HG03045 (cell line): ENCODE data around the gene ARMC9.

Experiments
- ATAC-seq: cut with Tn5 transposase; IDR thresholded peaks from one replicate; pipeline ENCODE4 v1.9.1; 2021; ENCODE audit warnings: mild to moderate bottlenecking, moderate library complexity; ENCODE audit not compliant: unreplicated experiment

ARMC9 gene

GRCh38 chr2:231378026-231378722 is 179.7 kb downstream of the ARMC9 start:
- no peak for ATAC-seq

DNA sequence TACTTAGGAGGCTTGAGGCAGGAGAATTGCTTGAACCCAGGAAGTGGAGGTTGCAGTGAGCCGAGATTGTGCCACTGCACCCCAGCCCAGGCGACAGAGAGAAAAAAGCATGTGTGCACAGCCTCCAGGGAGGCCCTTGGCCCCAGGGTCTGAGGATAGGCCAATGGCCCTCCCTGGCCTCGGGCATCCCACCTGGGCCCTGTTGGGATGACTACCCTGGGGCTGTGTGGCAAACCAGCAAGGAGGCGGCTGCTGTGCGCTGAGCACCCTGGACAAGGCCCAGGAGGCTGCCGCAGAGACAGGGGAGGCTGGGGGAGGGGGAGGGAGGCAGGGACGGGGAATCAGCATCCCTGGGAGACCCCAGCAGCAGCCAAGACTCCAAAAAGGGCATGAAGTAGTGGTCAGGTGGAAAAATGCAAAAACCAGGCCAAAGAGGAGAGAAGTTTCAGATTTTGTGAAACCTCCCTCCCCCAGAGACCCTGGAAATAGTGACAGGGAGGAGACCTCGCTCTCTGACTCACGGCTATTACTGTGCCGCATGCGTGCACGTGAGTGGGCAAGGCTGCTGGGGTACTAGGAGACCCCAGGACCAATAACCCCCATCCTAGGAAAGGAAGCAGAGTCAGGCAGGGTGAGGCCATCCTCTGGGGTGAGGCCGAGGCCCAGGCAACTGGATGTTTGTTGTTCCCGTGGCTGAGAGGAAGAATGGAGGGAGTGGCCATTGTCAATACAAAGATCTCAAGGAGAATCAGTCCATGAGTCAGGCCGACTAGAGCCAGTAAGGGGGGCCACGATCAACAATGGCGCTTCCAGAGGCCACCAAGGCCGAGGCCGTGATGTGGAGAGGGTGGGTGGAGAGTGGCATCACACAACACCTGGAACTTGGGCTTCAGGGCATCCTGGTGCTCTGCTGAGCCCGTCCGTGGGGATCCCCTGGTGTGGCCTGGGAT is 181.1 kb downstream of the ARMC9 start:
- ATAC-seq, result no peak

GRCh38 chr2:231380307-231380706 is 181.9 kb downstream of the ARMC9 start:
- no peak for ATAC-seq

- ATAC-seq, result no peak
These were observed 182.8 kb downstream of the ARMC9 start for GRCh38 chr2:231380991-231381847.

- no peak for ATAC-seq
These were observed 183.7 kb downstream of the ARMC9 start for GRCh38 chr2:231382116-231382515.

GRCh38 chr2:231383416-231384108 is 185.1 kb downstream of the ARMC9 start:
- ATAC-seq, result no peak

DNA sequence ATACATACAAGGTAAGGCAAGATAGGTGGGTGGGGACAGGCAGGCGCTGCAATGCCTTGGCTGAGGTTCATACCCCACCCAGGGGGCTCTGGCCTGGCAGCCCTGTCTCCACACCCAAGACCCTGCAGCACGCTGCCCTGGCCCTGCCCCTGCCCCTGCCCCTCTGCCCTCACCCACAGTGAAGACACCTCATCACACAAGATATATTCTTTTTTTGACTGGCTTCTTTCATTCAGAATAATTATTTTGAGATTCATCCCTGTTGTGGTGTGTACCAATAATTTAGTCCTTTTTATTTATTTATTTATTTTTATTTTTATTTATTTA is 185.6 kb downstream of the ARMC9 start:
- no peak for ATAC-seq

DNA sequence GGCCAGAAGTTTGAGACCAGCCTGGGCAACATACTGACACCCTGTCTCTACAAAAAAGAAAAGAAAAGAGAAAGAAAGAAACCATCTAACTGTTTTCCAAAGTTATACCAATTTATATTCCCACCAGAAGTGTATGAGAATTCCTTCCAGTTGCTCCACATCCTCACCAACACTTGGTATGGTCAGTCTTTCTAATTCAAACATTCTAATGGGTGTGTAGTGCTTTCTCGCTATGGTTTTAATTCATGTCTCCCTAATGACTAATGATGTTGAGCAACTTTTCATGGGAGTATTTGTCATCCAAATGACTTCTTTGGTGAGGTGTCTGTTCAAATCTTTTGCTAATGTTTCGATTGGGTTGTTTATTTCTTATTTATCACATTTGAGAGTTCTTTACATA is 186.5 kb downstream of the ARMC9 start:
- ATAC-seq, result no peak

DNA sequence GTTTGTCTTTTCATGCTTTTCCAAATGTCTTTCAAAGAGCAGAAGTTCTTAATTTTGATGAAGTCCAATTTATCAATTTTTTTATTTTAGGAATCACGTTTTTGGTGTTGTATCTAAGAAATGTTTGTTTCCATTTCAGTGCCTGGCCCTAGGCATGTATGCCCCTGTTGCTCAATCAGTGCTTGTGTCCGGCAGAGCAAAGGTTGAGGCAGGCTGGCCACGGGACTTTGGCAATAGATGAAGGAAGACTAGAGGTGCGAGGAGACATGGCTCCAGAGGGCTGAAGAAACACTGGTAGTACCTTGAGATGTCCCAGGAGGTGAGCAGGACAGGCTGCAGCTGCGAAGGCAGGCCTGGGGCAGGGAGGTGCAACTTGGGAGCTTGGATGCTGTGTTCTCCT is 187.0 kb downstream of the ARMC9 start:
- no peak for ATAC-seq

DNA sequence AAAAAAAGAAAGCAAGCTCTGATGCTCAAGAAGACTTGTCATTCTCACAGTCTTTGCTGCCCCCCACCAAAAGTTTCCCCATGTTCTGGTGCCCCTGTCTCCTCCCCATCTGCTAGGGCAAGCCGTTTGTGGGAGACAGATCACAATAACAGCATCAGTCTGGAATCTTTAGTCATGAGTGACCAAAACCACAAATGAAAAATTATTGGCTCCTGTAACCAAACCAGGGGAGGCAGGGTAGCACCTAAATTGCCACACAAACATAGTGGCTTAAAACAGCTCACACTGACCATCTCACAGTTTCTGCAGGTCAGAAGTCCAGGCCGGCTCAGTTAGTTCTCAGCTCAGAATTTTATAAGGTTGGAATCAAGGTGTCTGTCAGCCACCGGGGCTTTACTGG is 188.0 kb downstream of the ARMC9 start:
- no peak for ATAC-seq

DNA sequence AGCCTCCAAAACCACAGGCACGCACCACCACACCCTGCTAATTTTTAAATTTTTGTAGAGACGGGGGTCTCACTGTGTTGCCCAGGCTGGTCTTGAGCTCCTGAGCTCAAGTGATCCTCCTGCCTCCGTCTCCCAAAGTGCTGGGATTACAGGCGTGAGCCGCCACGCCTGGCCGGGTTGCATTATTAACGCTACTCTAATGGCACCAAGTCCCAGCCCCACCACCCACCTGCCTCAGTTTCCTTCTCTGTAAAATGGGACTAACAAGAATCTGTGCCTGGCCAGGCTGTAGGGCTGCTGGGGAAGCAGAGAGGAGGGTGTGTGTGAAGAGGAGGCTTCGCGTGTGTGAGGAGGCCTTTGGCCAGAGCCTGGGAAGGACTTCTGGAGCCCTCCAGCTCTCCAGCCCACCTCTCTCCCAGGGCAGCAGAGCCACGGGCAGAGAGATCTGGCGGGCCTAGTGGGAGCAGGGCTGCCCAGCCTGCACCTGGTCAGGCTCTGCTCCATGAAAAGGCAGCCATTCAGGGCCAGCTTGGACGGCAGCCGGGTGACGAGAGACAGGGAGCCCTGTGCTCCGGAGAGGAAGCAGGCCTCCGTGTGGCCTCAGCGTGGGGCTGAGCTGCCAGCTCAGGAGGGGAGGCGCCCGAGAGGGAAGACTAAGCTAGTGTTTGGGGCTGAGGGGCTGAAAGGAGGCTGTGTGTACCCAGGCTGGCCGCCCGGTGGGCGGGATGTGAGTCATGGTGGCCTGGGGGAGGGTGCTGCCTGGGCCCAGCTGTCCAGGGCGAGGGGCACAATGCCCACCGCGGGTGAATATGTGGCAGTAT is 189.7 kb downstream of the ARMC9 start:
- ATAC-seq, result no peak

DNA sequence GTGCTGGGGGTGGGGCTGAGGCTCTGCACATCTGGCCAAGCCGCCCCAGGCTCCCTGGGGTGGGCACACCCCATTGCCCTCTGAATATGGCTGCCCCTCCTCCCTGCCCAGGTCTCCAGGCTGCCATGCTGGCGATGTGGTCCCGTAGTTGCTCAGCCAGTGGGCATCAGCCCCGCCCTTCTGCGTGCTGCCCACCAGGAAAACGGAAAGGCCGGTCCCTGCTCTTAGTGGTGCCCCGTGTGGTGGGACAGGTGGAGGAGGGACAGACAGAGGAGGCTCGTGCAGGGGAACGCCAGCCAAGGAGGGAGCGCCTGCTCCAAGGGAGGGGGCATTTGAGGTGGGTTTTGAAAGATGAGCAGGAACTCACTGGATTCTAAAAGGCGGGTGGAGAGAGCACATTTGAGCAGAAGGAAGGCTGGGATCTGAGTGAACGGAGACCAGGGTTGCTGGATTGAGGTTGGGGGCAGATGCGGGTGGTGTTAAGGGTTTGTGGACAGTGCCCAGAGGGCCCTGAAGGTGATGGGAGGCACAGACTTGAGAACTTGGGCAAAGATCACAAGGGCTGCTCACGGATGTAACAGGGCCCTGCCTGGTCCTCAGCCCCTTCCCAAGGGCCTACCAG is 190.4 kb downstream of the ARMC9 start:
- ATAC-seq, result no peak

DNA sequence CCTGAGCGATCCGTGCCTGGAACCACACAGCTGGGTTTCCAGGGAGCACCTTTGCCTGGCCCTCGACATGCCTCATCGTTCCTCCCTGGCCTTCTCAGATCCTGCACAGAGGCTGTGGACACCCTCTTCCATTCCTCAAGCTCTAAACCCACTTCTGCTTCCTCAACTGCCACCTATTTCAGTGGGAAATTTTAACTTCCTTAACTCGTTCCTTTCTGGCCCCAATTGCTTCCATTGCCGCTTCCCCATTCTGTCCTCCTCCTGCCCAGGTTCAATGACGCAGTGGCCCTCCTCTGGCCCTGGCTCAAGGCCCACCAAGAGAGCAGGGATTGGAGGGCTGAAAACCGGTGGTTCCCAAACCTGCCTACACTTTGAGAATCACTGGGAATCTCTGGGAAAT is 192.2 kb downstream of the ARMC9 start:
- ATAC-seq, result no peak

GRCh38 chr2:231391981-231392380 is 193.6 kb downstream of the ARMC9 start:
- no peak for ATAC-seq

DNA sequence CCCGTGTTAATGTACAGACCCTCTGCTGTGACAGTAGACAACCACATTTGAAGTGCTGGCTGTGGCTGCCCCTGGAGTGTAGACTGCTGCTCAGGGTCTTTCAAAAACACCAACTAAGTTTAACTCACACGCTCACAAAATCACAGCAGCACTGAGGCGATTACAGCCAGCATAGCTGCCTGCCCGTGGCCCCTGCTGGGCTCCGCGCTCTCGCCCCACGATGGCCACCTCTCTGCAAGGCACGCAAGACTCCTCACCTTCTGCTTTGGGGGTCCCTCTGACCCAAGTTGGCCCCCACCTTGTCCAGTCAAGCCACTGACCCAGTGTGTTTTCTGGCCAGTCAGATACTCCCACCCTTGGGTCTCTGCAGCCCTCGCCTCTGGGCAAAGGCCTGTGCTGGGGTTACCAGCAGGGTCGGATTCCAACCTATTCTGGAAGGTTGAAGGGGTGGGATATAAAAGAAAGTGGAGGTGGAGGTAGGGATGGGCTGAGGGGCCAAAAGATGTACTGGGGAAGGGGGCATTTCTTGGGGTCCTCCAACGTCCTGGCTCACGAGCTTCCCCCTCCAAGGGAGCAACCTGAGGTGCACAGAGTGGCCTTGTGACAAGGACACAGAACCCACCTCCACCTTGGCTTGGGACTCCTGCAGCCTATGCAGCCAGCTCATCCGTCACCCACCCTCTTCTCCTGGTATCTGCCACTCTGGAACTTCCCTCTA is 194.2 kb downstream of the ARMC9 start:
- no peak for ATAC-seq

DNA sequence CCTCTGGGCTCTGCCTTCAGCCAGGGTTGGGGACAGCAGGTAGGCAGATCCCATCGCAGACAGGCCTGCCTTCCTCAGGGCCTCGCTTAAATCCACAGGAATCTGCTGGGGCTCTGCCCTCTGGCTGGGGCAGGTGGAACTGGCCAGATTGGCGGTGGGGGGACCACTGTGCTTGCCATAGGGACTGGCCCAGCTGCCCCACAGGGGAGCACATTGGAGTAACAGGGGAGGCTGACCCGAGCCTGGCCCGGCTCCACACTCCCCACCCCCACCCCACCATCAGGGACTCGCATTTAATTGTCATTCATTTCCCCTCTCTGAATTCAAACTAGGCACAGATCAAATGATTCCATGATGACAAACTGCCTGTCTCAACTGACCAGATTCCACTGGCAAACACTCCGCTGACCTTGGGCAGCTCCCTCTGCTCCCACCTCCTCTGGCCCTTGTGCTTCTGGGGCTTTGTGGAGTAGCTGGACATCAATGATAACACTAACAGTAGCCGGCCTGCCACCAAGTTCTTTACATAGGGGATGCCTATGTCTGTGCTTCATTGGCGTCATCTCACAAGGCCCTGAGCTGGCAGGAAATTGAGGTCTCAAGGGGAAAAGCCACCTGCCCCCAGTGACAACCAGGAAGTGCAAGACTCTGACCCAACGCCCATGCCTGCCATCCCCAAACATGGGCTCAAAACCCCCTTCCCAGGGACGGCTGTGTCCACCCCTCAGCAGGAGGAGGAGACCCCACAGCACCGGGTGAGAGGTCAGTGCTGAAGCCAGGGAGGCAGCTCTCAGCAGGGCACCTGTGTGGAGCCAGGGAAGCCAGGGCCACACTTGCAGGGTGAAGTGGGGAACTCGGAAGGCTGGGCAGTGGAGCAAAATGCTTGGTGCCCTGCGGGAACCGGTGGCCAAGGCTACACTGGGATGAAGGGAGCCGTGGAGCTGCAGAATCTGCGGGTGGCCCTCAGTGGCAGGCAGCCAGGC is 195.0 kb downstream of the ARMC9 start:
- ATAC-seq, result no peak

DNA sequence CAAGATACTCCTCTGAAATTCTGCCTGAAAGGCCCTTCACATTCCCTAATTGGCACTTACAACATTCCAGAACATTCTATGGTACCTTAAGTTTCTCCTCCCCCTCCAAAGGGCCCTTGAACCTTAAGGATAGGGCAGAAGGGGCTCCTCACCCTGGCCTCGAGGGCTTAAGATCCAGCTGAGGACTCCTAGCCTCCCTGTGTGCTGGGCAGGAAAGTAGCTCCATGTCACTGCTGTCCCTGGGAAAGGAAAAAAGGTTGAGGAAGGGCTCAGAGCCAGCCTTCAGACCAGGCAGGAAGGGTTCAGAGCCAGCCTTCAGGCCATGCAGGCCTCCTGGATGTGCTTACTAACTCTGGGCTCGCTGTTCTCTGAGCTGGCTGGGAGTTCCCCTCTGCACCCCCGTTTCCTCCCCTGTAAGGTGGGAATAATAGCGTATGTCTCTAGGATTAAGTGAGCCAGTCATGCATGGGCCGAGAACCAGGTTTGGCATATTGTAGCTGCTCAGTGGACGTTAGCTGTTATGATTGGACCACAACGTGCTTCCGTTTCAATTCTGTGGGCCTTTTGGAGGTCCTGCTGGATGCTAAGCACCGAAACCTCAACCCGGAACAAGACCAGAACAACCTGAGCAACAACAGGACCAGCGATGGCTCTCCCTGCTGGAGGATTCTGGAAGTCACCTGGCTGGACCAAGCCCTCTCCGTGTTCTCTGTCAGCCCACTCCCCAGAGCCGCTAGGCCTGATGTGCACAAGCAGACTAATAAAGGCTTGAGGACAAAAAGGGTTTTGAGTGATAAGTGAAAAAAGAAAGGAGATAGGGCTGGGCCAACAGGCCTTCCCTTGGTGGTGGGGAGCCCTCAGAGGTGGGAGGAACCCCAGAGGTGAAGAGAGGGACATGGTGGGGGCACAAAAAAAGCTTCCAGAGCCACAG is 196.0 kb downstream of the ARMC9 start:
- ATAC-seq, result peak; percentile 36
